AG08395 (cell line): ENCODE data around the gene PDK1.

ENCODE experiments used
- DNase-seq: peaks from one replicate; pipeline ENCODE4 v3.0.0; 2012; ENCODE audit warnings: mixed read lengths, low spot score

Gene PDK1

GRCh38 chr2:172597176-172597842 lies 41.4 kb downstream of the PDK1 start:
- DNase-seq = no peak

DNA sequence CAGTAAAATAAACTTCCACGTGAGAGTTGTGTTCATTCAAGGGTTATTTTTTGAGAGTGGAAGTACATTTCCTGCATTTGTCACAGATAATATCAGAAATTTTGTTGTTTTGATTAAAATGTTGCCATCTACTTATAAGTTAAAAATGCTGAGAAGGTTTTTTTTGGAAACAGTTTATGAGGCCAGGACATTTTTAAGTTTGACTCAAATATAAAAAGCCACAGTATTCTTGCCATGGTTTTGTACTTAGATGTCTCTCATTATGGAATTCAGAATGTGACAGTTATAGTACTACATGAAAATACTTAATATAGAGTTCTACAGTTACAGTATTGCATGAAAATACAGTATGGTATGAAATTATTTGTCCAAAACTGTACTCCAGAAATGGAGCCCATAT lies 44.1 kb downstream of the PDK1 start:
- DNase-seq = no peak

DNA sequence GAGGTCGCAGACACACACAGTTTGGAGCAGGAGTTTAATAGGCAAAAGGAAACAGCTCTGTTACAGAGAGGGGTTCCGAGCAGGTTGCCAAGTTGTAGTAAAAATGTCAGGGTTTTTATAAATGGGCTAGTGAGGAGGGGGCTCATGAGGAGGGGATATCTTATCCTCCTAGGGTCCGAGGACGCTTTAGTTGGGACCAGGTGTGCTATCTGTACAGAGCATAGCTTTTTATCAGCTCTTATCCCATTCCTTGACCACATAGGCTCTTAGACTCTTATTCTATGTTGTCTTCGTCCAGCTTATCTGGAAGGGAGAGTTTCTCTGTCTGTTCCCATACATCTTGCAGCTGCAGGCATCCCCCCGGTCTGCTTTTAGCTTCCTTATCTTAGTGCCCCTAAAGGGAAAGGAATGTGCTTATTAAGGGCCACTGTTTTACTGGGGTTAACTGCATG lies 44.7 kb downstream of the PDK1 start:
- DNase-seq = no peak

DNA sequence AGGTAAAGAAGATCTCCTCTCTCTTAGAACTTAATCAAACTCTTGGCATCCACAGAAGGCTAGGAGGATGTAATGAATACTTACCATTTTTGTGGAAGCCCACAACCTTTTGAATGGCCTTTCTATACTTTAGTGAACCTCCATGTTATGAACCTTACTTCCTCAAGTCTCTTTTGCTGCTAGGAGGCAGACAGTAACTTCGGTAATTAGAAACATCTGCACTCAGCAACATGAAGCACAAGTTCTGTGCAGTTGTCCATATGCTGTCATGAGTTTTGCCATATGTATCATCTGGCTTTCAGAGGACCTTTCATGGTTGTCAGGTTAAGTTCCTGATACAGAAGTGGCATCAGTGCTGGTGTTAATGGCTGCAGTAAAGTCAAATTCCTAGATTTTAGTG lies 50.4 kb downstream of the PDK1 start:
- DNase-seq = peak; percentile 29

DNA sequence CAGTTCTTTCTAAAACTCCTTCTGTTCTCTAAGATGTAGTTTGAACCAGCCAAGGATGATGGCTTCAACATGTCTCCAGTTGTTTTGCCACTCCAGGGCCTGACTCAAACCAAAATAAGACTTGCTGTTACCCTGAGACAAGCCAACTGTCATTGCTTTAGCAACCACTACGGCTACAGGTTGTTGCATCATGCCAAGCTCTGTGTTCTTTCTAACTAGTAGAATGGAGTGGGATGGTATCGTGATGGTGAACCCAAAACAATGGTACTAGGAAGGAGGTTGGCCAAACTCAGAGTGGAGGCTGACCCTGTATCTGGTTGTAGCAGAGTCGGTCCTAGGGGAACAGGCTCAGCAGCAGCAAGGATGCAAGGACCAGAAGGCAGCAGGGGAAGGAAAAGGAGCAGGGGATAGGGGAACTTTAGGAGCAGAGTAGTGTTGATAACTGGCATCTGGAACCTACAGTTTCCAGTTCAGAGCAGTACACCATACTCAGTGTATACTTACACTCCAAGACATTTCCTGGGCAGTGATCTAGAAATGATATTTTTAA lies 51.6 kb downstream of the PDK1 start:
- no peak for DNase-seq

DNA sequence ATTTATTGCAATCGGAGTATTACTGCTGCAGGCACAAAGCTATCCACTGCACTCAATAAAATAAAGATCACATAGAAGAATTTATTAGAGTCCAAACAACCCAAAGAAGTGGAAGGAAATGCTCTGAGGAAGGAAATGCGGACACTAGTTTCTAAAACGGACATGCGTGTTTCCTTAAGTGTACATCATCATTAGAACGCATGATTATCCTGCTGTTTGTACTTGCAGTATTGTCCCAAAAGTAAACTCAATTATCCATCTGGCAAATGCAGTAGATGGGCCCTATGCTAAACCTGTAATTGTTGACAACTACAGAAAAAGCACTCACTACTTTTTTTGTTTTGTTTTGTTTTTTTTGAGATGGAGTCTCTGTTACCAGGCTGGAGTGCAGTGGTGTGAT lies 53.6 kb downstream of the PDK1 start:
- no peak for DNase-seq

- DNase-seq = no peak
Observed at GRCh38 chr2:172612051-172612450, 56.2 kb downstream of the PDK1 start.

DNA sequence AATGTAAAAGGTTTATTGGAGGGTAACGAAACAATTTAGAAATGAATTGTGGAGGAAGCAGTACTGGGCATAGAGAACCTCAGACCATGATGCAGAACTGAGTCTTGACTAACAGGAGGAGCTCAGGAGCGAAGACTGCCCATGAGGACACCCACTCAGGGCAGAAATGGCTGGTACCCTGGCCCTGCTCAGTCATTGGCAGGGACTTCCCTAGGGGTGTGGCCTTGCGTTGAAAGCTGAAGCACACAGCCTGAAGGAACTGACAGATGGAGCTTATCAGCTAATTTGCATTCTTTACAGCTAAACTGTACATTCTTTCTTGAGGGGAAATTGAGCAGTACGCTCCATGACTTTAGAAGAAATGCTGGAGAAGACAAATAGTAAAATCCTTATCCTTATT lies 57.1 kb downstream of the PDK1 start:
- DNase-seq = no peak

DNA sequence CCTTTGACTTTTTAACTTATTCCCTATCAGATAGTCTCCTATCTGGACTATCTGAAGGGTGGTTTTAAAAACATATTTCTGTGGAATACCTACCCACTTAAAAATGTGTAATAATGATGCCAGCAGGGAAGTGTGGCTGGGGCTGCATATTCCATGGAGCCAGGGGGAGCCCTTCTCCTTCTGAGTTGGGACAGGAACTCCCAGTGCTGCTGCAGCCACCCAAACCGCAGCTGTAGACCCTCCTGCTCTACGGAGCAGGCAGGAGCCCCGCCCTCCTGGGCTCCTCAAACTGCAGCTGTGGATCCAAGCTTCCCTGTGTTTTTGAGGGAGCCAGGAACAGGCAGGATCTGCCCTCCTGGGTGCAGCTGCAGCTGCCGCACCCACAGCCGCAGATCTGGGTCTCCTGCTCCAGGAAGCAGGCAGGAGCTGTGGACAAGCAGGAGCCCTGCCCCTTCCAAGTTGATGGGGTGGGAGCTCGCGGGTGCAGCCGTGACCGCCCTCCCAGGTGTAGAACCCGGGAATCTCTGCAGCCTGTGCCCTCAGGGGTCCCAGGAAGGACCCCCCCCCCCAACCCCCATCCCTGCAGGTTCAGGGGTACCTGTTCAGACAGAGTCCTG lies 57.8 kb downstream of the PDK1 start:
- no peak for DNase-seq

DNA sequence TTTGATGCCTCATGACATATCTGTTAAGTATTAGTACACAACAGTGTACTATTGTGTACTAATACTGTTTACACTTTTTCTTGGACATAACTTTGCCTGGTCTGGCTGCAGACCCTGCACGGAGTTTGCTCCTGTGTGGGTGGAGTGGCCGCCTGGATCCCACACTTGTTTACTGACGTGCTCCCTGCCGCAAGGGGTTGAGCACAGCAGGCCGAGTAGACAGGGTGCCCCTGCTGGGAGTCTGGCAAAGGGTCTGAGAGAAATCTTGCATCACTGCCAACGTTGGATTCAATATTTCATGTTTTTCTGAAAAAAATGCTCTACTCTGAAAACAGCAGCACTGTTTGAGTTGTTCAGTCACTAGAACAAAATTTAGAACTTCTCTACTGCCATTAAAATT lies 59.0 kb downstream of the PDK1 start:
- DNase-seq = no peak

- no peak for DNase-seq
Observed at GRCh38 chr2:172615727-172616261, 59.9 kb downstream of the PDK1 start.

DNA sequence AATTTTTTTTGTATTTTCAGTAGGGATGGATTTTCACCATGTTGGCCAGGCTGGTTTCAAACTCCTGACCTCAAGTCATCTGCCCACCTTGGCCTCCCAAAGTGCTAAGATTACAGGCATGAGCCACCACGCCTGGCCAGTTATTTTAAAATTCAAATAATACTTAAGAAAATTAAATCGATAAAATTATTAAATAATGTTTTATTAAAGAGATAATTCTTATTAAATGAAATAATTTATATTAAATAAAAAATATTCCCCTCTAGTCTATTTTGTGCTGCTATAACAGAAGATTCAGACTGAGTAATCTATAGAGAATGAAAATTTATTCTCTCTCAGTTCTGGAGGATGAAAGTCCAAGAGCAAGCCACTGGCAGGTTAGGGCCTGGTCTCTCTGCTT lies 61.2 kb downstream of the PDK1 start:
- DNase-seq = no peak

DNA sequence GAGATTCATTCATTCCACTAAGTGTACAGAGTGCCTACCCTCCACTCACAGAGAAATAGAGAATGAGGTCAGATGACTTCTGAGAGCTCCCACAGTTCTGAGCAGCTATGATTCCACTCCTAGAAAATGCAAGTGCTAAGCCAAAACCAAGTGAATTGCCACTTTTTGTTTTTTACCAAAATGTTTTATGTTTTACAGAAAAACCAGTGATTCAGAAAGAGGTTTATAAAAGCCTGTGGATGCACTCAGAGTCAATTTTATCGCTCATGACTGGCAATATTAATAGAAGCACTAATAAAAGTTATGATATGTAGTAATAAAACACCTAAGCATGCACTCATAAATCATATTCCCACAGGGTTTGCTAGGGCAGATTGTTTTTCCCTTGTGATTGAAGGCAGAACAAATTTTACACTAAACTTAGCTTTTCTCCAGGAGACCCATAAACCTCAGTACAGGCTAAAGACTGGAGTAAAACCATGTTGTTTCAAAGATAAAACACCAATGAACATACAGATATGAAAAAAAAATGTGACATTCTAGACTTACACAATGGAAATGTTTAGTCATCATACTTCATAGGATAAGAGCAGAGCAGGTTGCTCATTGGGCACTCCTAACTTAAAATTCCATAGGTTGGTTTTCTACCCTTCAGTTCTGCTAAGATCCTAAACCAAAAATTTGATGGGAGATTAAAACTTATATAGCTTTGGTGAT lies 67.5 kb downstream of the PDK1 start:
- peak; percentile 64 for DNase-seq

GRCh38 chr2:172624996-172625395 lies 69.1 kb downstream of the PDK1 start:
- DNase-seq = no peak

- DNase-seq = no peak
Observed at GRCh38 chr2:172627181-172627580, 71.3 kb downstream of the PDK1 start.

- no peak for DNase-seq
Observed at GRCh38 chr2:172628085-172628484, 72.2 kb downstream of the PDK1 start.

- no peak for DNase-seq
Observed at GRCh38 chr2:172629586-172629985, 73.7 kb downstream of the PDK1 start.

DNA sequence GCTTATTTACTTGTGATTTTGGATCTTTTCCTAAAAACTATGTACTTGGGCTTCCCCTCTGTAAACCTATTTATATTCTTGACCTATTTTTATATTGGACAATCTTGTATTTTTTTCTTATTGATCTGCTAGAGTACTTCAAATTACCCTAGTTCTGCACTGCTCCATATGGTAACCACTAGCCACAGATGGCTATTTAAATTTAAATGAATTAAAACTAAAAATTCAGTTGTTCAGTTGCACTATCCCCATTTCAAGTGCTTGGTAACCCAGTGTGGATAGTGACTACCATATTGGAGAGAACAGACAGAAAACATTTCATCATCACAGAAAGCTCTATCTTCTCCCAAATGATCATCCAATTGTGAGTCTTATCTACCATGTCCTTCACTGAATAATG lies 74.3 kb downstream of the PDK1 start:
- DNase-seq = no peak

- no peak for DNase-seq
Observed at GRCh38 chr2:172634477-172634876, 78.6 kb downstream of the PDK1 start.

DNA sequence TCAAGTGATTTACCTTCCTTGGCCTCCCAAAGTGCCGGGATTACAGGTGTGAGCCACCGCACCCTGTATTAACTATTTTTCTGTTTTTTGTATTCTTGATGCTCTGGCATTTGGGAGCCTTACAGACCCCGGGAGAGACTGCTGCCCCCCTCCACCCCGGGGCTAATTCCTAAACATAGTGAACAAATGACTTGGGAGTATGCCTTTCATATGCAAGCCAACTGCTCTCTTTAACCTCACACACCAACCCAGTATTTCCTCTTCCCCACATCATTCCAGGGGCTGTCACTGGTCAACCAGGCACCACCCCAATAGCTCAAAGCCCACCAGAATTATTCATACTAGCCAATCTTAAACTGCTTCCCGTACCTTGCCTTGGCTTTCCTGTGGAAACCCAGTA lies 79.7 kb downstream of the PDK1 start:
- DNase-seq = no peak

- DNase-seq = no peak
Observed at GRCh38 chr2:172639256-172639655, 83.4 kb downstream of the PDK1 start.

- DNase-seq = peak; percentile 61
Observed at GRCh38 chr2:172639823-172640222, 83.9 kb downstream of the PDK1 start.

GRCh38 chr2:172640389-172640788 lies 84.5 kb downstream of the PDK1 start:
- DNase-seq = no peak
